Activated CD4-positive, alpha-beta T cell treated with anti-CD3 and anti-CD28 coated beads for 1 hour (primary cell): ENCODE data around the gene HCFC1R1.

Source experiments
- DNase-seq: peaks from one replicate; pipeline ENCODE4 v3.0.0-alpha.2; 2020

HCFC1R1 gene

GRCh38 chr16:3017344-3017743 is 6.4 kb downstream of the HCFC1R1 start:
- no peak for DNase-seq

- no peak for DNase-seq
Observed at GRCh38 chr16:3015865-3016521, 7.7 kb downstream of the HCFC1R1 start.

GRCh38 chr16:3014971-3015370 is 8.8 kb downstream of the HCFC1R1 start:
- no peak for DNase-seq

- DNase-seq = no peak
Observed at GRCh38 chr16:3013998-3014690, 9.6 kb downstream of the HCFC1R1 start.

GRCh38 chr16:3013491-3013951 is 10.2 kb downstream of the HCFC1R1 start:
- no peak for DNase-seq

GRCh38 chr16:3012828-3013420 is 10.8 kb downstream of the HCFC1R1 start, which contains the start of gene CLDN9:
Gene CLDN9, plus strand, starts transcription at chr16:3012923. Its CDS starts 440 bp downstream, at chr16:3013363.
- DNase-seq = no peak

- no peak for DNase-seq
Observed at GRCh38 chr16:3012246-3012645, 11.5 kb downstream of the HCFC1R1 start.

GRCh38 chr16:3010510-3010909 is 13.2 kb downstream of the HCFC1R1 start:
- no peak for DNase-seq

- no peak for DNase-seq
Observed at GRCh38 chr16:3009568-3010390, 14.0 kb downstream of the HCFC1R1 start.

GRCh38 chr16:3008690-3009037 is 15.1 kb downstream of the HCFC1R1 start:
- no peak for DNase-seq

GRCh38 chr16:3007957-3008689 is 15.6 kb downstream of the HCFC1R1 start:
- DNase-seq = no peak

GRCh38 chr16:3007059-3007956 is 16.4 kb downstream of the HCFC1R1 start:
- DNase-seq = no peak

- DNase-seq = no peak
Observed at GRCh38 chr16:3004781-3005284, 18.9 kb downstream of the HCFC1R1 start.

- no peak for DNase-seq
Observed at GRCh38 chr16:3004319-3004718, 19.4 kb downstream of the HCFC1R1 start.

- peak; percentile 95 for DNase-seq
Observed at GRCh38 chr16:3003582-3004270, 20.0 kb downstream of the HCFC1R1 start.

- no peak for DNase-seq
Observed at GRCh38 chr16:3001316-3001715, 22.4 kb downstream of the HCFC1R1 start.

- no peak for DNase-seq
Observed at GRCh38 chr16:3000540-3000939, 23.2 kb downstream of the HCFC1R1 start.

- DNase-seq = no peak
Observed at GRCh38 chr16:2999929-3000328, 23.8 kb downstream of the HCFC1R1 start.

GRCh38 chr16:2996298-2996697 is 27.4 kb downstream of the HCFC1R1 start:
- DNase-seq = no peak

GRCh38 chr16:2992383-2993081 is 31.2 kb downstream of the HCFC1R1 start:
- no peak for DNase-seq
